CD4-positive, alpha-beta memory T cell (primary cell): ENCODE results near the gene NR2F2. TPM values are rescaled to one million over a fixed set of nuclear protein-coding genes. Genes with fewer than 3 reads are reported as not detected.

ENCODE experiments used
- CTCF ChIA-PET: fragments of 350-600 bp; sonication (Branson Sonifier 250); formaldehyde crosslinking; loops from one replicate; lab custom pipeline; 2021; ENCODE audit warnings: inconsistent platforms; ENCODE audit not compliant: partially characterized antibody; lab: Charles Lee
- POLR2A ChIA-PET: fragments of 350-600 bp; sonication (Branson Sonifier 250); formaldehyde crosslinking; loops from one replicate; lab custom pipeline; 2021; ENCODE audit not compliant: partially characterized antibody; lab: Charles Lee
- DNase-seq, 5 donors: peaks; one replicate each; pipeline versions ENCODE4 v3.0.0 to v3.0.0-alpha.2; 2020 to 2022; ENCODE audit warnings: mixed read lengths in 1 of 5
- H3K27ac ChIP-seq: one replicate; pipeline ENCODE4 v1.7.0; 2013; ENCODE audit warnings: low read depth, low read length
- H3K27me3 ChIP-seq: 2 replicates; pipeline ENCODE4 v1.7.0; 2013; ENCODE audit warnings: mild to moderate bottlenecking, low read length, moderate library complexity; ENCODE audit not compliant: insufficient read depth
- H3K36me3 ChIP-seq: 2 replicates; pipeline ENCODE4 v1.7.0; 2013; ENCODE audit warnings: mild to moderate bottlenecking, low read length, moderate library complexity; ENCODE audit not compliant: insufficient read depth
- H3K4me1 ChIP-seq: 2 replicates; pipeline ENCODE4 v1.7.0; 2013; ENCODE audit warnings: mild to moderate bottlenecking, low read length, moderate library complexity; ENCODE audit not compliant: insufficient read depth
- H3K4me3 ChIP-seq, 2 donors: one replicate each; pipeline ENCODE4 v1.7.0; 2013; ENCODE audit warnings: low read length in 2 of 2, mild to moderate bottlenecking in 1 of 2
- H3K9me3 ChIP-seq, 2 donors: one replicate each; pipeline ENCODE4 v1.7.0; 2013; ENCODE audit warnings: low read length in 2 of 2, control low read depth in 1 of 2; ENCODE audit not compliant: control insufficient read depth in 1 of 2
- H3K27ac Mint-ChIP-seq, 7 donors: one replicate each; pipeline ENCODE4 v1.8.0; 2020 to 2021; ENCODE audit warnings: mixed read lengths in 7 of 7, mild to moderate bottlenecking in 6 of 7, inconsistent platforms in 3 of 7, moderate library complexity in 3 of 7
- H3K27me3 Mint-ChIP-seq, 2 donors: one replicate each; pipeline ENCODE4 v1.8.0; 2020 to 2021; ENCODE audit warnings: mixed read lengths in 2 of 2
- H3K36me3 Mint-ChIP-seq, 2 donors: one replicate each; pipeline ENCODE4 v1.8.0; 2020 to 2021; ENCODE audit warnings: mixed read lengths in 2 of 2, inconsistent platforms in 1 of 2, mild to moderate bottlenecking in 1 of 2
- H3K4me1 Mint-ChIP-seq, 4 donors: one replicate each; pipeline ENCODE4 v1.8.0; 2020 to 2021; ENCODE audit warnings: mixed read lengths in 4 of 4, mild to moderate bottlenecking in 1 of 4
- H3K4me3 Mint-ChIP-seq, 8 donors: one replicate each; pipeline ENCODE4 v1.8.0; 2020 to 2021; ENCODE audit warnings: mixed read lengths in 8 of 8, mild to moderate bottlenecking in 7 of 8, moderate library complexity in 6 of 8, inconsistent platforms in 3 of 8
- H3K9me3 Mint-ChIP-seq, 8 donors: one replicate each; pipeline ENCODE4 v1.8.0; 2020 to 2021; ENCODE audit warnings: mixed read lengths in 8 of 8, mild to moderate bottlenecking in 5 of 8, inconsistent platforms in 3 of 8, moderate library complexity in 1 of 8
- intact Hi-C: fragments of 100-400 bp; cut with micrococcal nuclease; formaldehyde crosslinking; loops from one replicate; pipeline ENCODE4 v1.15.1; 2023
- polyA plus RNA-seq, 2 donors: library from polyadenylated mRNA; unstranded; fragments of 300-500 nt; fragmentation: Illumina TruSeq; gene quantifications; one replicate each; pipeline ENCODE4 v1.2.3, GENCODE V29; 2021
- total RNA-seq, 2 experiments: library from RNA; stranded (reverse); gene quantifications; one replicate each; pipeline ENCODE4 v1.2.3, GENCODE V29; 2021

The NR2F2 gene
- total and polyA plus RNA-seq, 4 experiments from 2014 or later, result not detected

- intact Hi-C loops, result no loop called here
- Histone ChIP-seq H3K4me3 (no peak overlapping the region), H3K27ac (no peak overlapping the region), H3K36me3 (no peaks in the 10 kb centered on the region), H3K4me1 (no peaks in the 10 kb centered on the region), H3K27me3 (peaks cover 39% of the 10 kb centered on the region), H3K9me3 (no peaks in the 10 kb centered on the region)
- no peak for DNase-seq
- H3K27me3 Mint-ChIP-seq, result peaks cover 79 to 80% of the 10 kb centered on the region in 2 donors
- no peak overlapping the region for H3K4me3 Mint-ChIP-seq
- H3K4me1 Mint-ChIP-seq, result peaks cover 0 to 7% (median 2%) of the 10 kb centered on the region in 4 donors
- H3K27ac Mint-ChIP-seq, result peak overlapping the region in 1 of 7 donors; percentile 4
- H3K36me3 Mint-ChIP-seq, result peaks cover 0 to 13% of the 10 kb centered on the region in 2 donors
- peaks cover 0 to 42% (median 21%) of the 10 kb centered on the region in 8 donors for H3K9me3 Mint-ChIP-seq
- ChIA-PET POLR2A (no interaction called here), CTCF (interaction anchor here (1.4 kb wide), 1 partner anchor 1086 kb away, joined by 4 read pairs; no protein-coding TSS in a partner anchor)
These were observed 15.3 kb downstream of the NR2F2 start for GRCh38 chr15:96345560-96346399.

GRCh38 chr15:96346409-96346970 lies 16.0 kb downstream of the NR2F2 start:
- H3K27ac ChIP-seq, result no peak overlapping the region
- H3K36me3 Mint-ChIP-seq, result peaks cover 0 to 8% of the 10 kb centered on the region in 2 donors
- H3K4me1 ChIP-seq, result no peaks in the 10 kb centered on the region
- no peaks in the 10 kb centered on the region for H3K36me3 ChIP-seq
- peaks cover 0 to 42% (median 17%) of the 10 kb centered on the region in 8 donors for H3K9me3 Mint-ChIP-seq
- intact Hi-C loops, result no loop called here
- CTCF ChIA-PET, result interaction anchor here (1.3 to 1.4 kb wide), 2 partner anchors 11 to 1086 kb away, joined by 4 read pairs; no protein-coding TSS in a partner anchor
- H3K4me3 ChIP-seq, result no peak overlapping the region
- H3K4me1 Mint-ChIP-seq, result peaks cover 0 to 10% (median 3%) of the 10 kb centered on the region in 4 donors
- peaks cover 43% of the 10 kb centered on the region for H3K27me3 ChIP-seq
- H3K27ac Mint-ChIP-seq, result no peak overlapping the region
- H3K9me3 ChIP-seq, result no peaks in the 10 kb centered on the region
- no peak overlapping the region for H3K4me3 Mint-ChIP-seq
- peaks cover 81% of the 10 kb centered on the region in 2 donors for H3K27me3 Mint-ChIP-seq
- POLR2A ChIA-PET, result no interaction called here
- DNase-seq, result no peak

GRCh38 chr15:96347181-96348111 lies 16.9 kb downstream of the NR2F2 start:
- intact Hi-C loops, result no loop called here
- peaks cover 0 to 10% (median 3%) of the 10 kb centered on the region in 4 donors for H3K4me1 Mint-ChIP-seq
- H3K4me1 ChIP-seq, result no peaks in the 10 kb centered on the region
- peaks cover 0 to 37% (median 14%) of the 10 kb centered on the region in 8 donors for H3K9me3 Mint-ChIP-seq
- H3K4me3 ChIP-seq, result no peak overlapping the region
- H3K4me3 Mint-ChIP-seq, result no peak overlapping the region
- POLR2A ChIA-PET, result no interaction called here
- no peak for DNase-seq
- no peaks in the 10 kb centered on the region for H3K36me3 ChIP-seq
- H3K27me3 ChIP-seq, result peaks cover 46% of the 10 kb centered on the region
- H3K36me3 Mint-ChIP-seq, result peaks cover 0 to 8% of the 10 kb centered on the region in 2 donors
- H3K27ac Mint-ChIP-seq, result no peak overlapping the region
- no peak overlapping the region for H3K27ac ChIP-seq
- no peaks in the 10 kb centered on the region for H3K9me3 ChIP-seq
- H3K27me3 Mint-ChIP-seq, result peaks cover 79% of the 10 kb centered on the region in 2 donors
- CTCF ChIA-PET, result interaction anchor here (0.6 to 1.4 kb wide), 3 partner anchors 10 to 1087 kb away, joined by 4 read pairs; no protein-coding TSS in a partner anchor

GRCh38 chr15:96348112-96349027 lies 17.9 kb downstream of the NR2F2 start:
- H3K27me3 ChIP-seq, result peaks cover 51% of the 10 kb centered on the region
- DNase-seq, result no peak
- H3K4me1 Mint-ChIP-seq, result peaks cover 2 to 10% (median 3%) of the 10 kb centered on the region in 4 donors
- peaks cover 0 to 8% of the 10 kb centered on the region in 2 donors for H3K36me3 Mint-ChIP-seq
- no peaks in the 10 kb centered on the region for H3K36me3 ChIP-seq
- H3K9me3 Mint-ChIP-seq, result peaks cover 0 to 35% (median 11%) of the 10 kb centered on the region in 8 donors
- no peak overlapping the region for H3K4me3 ChIP-seq
- intact Hi-C loops, result no loop called here
- H3K9me3 ChIP-seq, result no peaks in the 10 kb centered on the region
- peaks cover 78 to 79% of the 10 kb centered on the region in 2 donors for H3K27me3 Mint-ChIP-seq
- no peak overlapping the region for H3K27ac Mint-ChIP-seq
- no peak overlapping the region for H3K4me3 Mint-ChIP-seq
- ChIA-PET POLR2A (no interaction called here), CTCF (interaction anchor here (0.6 kb wide), 1 partner anchor 52 kb away, joined by 4 read pairs; no protein-coding TSS in a partner anchor)
- no peak overlapping the region for H3K27ac ChIP-seq
- H3K4me1 ChIP-seq, result no peaks in the 10 kb centered on the region

GRCh38 chr15:96349034-96349856 lies 18.7 kb downstream of the NR2F2 start:
- Mint-ChIP-seq H3K27ac (no peak overlapping the region), H3K4me1 (peaks cover 3 to 10% (median 4%) of the 10 kb centered on the region in 4 donors), H3K36me3 (peaks cover 0 to 8% of the 10 kb centered on the region in 2 donors), H3K4me3 (no peak overlapping the region), H3K27me3 (peaks cover 74 to 78% of the 10 kb centered on the region in 2 donors), H3K9me3 (peaks cover 0 to 35% (median 11%) of the 10 kb centered on the region in 8 donors)
- CTCF ChIA-PET, result interaction anchor here (1.0 kb wide), 1 partner anchor 1092 kb away, joined by 3 read pairs; no protein-coding TSS in a partner anchor
- DNase-seq, result no peak
- POLR2A ChIA-PET, result no interaction called here
- no peaks in the 10 kb centered on the region for H3K36me3 ChIP-seq
- H3K9me3 ChIP-seq, result no peaks in the 10 kb centered on the region
- H3K27ac ChIP-seq, result no peak overlapping the region
- intact Hi-C loops, result no loop called here
- H3K4me1 ChIP-seq, result no peaks in the 10 kb centered on the region
- no peak overlapping the region for H3K4me3 ChIP-seq
- H3K27me3 ChIP-seq, result peaks cover 60% of the 10 kb centered on the region
